BJ (cell line): Measurements from ENCODE around the gene WNT3. TPM values are rescaled to one million over a fixed set of nuclear protein-coding genes. Genes with fewer than 3 reads are reported as not detected.

Experiments
- CTCF ChIA-PET: fragments of 350-600 bp; formaldehyde crosslinking; extraction: SDS; loops from one replicate; lab custom pipeline; 2021; ENCODE audit warnings: antibody characterized with exemption, inconsistent platforms; lab: Yijun Ruan, JAX
- POLR2A ChIA-PET: fragments of 300-600 bp; sonication (Branson Sonifier 250); formaldehyde crosslinking; extraction: SDS; loops from one replicate; lab custom pipeline; 2021; ENCODE audit warnings: antibody characterized with exemption; lab: Charles Lee
- DNase-seq: peaks from one replicate; pipeline ENCODE4 v3.0.0-alpha.2; 2011; ENCODE audit warnings: low read depth
- H3K27me3 ChIP-seq: 2 replicates; pipeline ENCODE4 v1.6.0; 2011; ENCODE audit warnings: low read length; ENCODE audit not compliant: control insufficient read depth, insufficient read depth
- H3K36me3 ChIP-seq: 2 replicates; pipeline ENCODE4 v1.5.1; 2011; ENCODE audit warnings: low read length; ENCODE audit not compliant: control insufficient read depth, insufficient read depth
- H3K4me3 ChIP-seq: 2 replicates; pipeline ENCODE4 v1.5.1; 2011; ENCODE audit warnings: low read depth, mild to moderate bottlenecking, control low read depth, low read length
- CTCF ChIP-seq: IDR thresholded peaks from 2 replicates; pipeline ENCODE4 v1.5.1; 2011; ENCODE audit warnings: low read depth, mild to moderate bottlenecking, control low read depth, inconsistent platforms, low read length, moderate library complexity; ENCODE audit not compliant: insufficient read depth
- polyA plus RNA-seq: library from polyadenylated mRNA; depleted of rRNA; stranded (reverse); fragments of >200 nt; gene quantifications from 2 replicates; pipeline ENCODE4 v1.2.3, GENCODE V29; 2011

Gene WNT3
- polyA plus RNA-seq, 1 experiment, result 2.8 TPM

GRCh38 chr17:46788796-46789195 is 29.7 kb downstream of the WNT3 start:
- no peak for TF ChIP-seq CTCF
- DNase-seq, result no peak
- H3K27me3 ChIP-seq, result peaks cover 11% of the 10 kb centered on the region
- no peak overlapping the region for H3K4me3 ChIP-seq
- POLR2A ChIA-PET, result no interaction called here
- H3K36me3 ChIP-seq, result no peaks in the 10 kb centered on the region
- CTCF ChIA-PET, result interaction anchor here (0.6 to 1.4 kb wide), 3 partner anchors 14 to 40 kb away, joined by 3 to 5 read pairs (median 4); no protein-coding TSS in a partner anchor

- TF ChIP-seq CTCF, result no peak
- no peak for DNase-seq
- no peak overlapping the region for H3K4me3 ChIP-seq
- H3K27me3 ChIP-seq, result peaks cover 8% of the 10 kb centered on the region; the same call in 1 of the 2 replicates
- H3K36me3 ChIP-seq, result no peaks in the 10 kb centered on the region
- ChIA-PET POLR2A (no interaction called here), CTCF (interaction anchor here (1.0 to 1.4 kb wide), 2 partner anchors 15 to 48 kb away, joined by 4 read pairs; no protein-coding TSS in a partner anchor)
Observed at GRCh38 chr17:46788300-46788699, 30.2 kb downstream of the WNT3 start.

GRCh38 chr17:46787478-46787877 is 31.0 kb downstream of the WNT3 start:
- Histone ChIP-seq H3K36me3 (no peaks in the 10 kb centered on the region), H3K4me3 (no peak overlapping the region), H3K27me3 (peaks cover 4% of the 10 kb centered on the region; the same call in 1 of the 2 replicates)
- POLR2A ChIA-PET, result no interaction called here
- no peak for DNase-seq
- CTCF ChIA-PET, result interaction anchor here (1.0 kb wide), 2 partner anchors 23 to 48 kb away, joined by 3 to 4 read pairs; no protein-coding TSS in a partner anchor
- TF ChIP-seq CTCF, result no peak

DNA sequence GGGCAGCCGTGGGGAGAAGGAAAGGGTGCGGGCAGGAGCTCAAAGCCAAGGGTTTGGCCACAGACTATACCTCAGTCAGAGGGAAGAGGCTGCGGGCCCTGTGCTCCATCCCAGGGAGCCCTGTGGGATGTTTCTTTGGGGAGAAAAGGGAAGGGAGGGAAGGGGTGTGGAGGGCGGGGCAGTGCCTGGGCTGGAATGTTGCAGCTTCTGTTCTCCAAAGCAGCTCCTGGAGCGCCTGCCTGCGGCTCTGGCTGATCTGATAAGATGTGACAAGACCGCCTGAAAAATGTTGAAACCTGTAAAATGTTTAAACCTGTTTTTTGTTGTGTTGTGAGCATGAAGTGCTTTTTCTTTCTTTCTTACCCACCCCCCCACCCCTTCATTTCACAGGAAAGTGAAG is 32.8 kb downstream of the WNT3 start:
- TF ChIP-seq CTCF, result no peak
- DNase-seq, result no peak
- no peak overlapping the region for H3K4me3 ChIP-seq
- ChIA-PET CTCF (interaction anchor here (0.6 to 1.2 kb wide), 3 partner anchors 49 to 157 kb away, joined by 3 to 5 read pairs (median 4); no protein-coding TSS in a partner anchor), POLR2A (no interaction called here)
- peaks cover 3% of the 10 kb centered on the region; the same call in 1 of the 2 replicates for H3K27me3 ChIP-seq
- no peaks in the 10 kb centered on the region for H3K36me3 ChIP-seq

DNA sequence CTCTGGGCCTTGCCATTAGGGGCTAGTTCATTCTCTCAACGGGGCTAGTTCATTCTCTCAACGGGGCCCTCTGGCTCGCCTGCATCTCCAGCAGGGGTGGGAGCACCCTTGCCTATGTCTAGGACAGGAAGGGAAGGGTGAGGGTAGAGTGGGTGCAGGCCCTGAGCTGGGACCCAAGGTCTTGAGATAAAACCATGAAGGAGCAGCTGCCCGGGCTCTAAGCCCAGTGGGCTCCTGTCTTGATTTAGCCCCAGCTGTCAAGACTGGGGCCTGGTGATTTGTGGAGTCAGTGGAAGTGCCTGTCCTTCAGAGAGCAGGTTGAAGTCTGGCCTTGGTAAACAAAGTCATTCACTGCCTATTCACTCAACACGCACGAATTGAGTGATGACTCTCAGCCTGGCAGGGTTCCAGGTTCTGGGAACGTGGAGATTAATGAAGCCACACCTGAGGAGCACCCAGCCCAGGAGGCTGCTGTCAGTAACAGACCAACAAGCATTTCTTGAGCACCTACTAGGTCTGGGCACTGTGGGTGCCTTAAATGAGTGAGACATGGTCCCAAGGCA is 35.4 kb downstream of the WNT3 start:
- no peak for DNase-seq
- Histone ChIP-seq H3K36me3 (no peaks in the 10 kb centered on the region), H3K27me3 (0 out of 2 replicates have a peak, but pooled peaks cover 1% of the 10 kb centered on the region), H3K4me3 (no peak overlapping the region)
- ChIA-PET CTCF (interaction anchor here (0.7 to 2.1 kb wide), 7 partner anchors 11 to 59 kb away, joined by 3 to 7 read pairs (median 5); no protein-coding TSS in a partner anchor), POLR2A (no interaction called here)
- no peak for TF ChIP-seq CTCF
